RPMI7951 (cell line): ENCODE measurements around the gene BTBD19. TPM values are rescaled to one million over a fixed set of nuclear protein-coding genes. Genes with fewer than 3 reads are reported as not detected.
A peak's percentile ranks its signal among the peaks of the same experiment; 100 is the strongest.

Experiments used
- DNase-seq: peaks from one replicate; pipeline ENCODE4 v3.0.0-alpha.2; 2012; ENCODE audit warnings: low read depth
- total RNA-seq: library from RNA; depleted of rRNA; stranded (reverse); fragments of >200 nt; shearing (Covaris generic); gene quantifications from 2 replicates; pipeline ENCODE4 v1.2.3, GENCODE V29; 2014; rRNA removed

BTBD19 gene
- total RNA-seq, 1 experiment from 2014 or later: 5.0 TPM

DNA sequence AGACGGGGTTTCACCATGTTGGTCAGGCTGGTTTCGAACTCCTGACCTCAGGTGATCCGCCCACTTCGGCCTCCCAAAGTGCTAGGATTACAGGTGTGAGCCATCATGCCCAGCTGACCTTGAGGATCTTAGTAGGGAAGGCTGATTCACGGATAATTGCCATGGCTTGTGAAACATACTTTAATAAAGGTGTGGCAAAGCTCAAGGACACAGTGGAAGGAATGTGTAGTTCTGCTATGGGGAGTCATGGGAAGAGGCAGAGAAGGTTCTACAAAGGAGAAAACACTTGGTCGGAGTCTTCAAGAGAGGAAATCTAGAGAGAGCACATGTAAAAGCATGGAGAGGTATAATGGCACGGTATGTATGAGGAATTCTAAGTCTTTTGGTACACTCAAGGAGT lies 47.4 kb downstream of the BTBD19 start:
- DNase-seq: no peak

DNA sequence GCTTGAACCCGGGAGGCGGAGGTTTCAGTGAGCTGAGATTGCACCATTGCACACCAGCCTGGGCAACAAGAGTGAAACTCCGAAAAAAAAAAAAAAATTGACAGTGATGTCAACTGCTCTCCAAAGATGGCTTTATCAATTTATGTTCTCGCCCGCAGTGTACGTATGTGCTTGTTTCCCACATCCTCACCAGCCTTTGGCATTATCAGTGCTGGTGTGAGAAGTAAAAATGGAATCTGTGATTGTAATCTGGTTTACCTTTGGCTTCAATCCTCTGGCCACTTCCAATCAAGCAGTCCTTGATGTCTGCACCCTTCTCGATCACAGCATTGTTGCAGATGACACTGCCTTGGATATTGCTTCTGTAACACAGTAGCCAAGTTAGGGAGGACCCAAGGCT lies 49.1 kb downstream of the BTBD19 start:
- DNase-seq: no peak

DNA sequence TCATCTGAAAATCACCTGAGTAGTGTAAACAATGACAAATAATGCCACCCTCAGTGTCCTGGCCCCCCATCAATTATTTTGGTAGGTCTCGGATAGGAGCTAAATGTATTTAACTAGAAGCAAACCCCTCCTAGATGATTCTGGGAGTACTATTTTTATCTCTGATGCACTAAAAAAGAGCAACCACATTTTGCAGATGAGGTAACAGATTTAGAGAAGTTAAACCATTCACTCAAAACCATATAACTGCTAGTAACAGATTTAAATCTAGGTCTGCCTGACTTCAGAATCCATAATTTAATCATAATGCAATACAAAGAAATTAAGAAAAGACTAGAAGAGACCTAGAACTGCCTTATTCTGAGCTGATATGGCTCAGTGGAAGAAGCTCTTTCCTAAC lies 52.0 kb downstream of the BTBD19 start:
- DNase-seq: no peak

DNA sequence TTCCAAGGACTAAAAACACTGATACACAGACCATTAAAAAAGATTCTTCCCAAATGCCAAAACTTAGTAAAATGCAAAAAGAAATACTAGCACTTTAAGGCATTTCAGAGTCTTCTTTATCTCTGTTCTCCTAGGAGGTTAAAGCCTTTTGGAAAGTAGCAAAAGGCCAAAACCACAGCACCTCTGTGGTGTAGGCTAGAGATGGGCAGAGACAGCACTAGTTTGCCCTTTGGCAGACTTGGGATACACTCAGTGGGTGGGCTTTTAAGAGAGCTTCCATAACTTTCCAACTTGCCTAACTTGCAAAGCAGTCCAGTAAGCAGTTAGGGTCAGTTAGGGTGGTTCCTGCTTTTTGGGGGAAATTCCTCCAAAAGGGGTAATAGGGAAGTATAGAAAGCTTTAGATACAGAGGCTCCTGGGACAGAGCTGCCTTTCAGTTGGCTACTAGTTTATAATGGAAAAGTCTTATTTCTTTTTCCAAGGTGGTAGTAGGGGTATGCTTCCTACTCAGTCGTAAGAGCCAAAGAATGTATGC lies 52.6 kb downstream of the BTBD19 start:
- no peak for DNase-seq

DNA sequence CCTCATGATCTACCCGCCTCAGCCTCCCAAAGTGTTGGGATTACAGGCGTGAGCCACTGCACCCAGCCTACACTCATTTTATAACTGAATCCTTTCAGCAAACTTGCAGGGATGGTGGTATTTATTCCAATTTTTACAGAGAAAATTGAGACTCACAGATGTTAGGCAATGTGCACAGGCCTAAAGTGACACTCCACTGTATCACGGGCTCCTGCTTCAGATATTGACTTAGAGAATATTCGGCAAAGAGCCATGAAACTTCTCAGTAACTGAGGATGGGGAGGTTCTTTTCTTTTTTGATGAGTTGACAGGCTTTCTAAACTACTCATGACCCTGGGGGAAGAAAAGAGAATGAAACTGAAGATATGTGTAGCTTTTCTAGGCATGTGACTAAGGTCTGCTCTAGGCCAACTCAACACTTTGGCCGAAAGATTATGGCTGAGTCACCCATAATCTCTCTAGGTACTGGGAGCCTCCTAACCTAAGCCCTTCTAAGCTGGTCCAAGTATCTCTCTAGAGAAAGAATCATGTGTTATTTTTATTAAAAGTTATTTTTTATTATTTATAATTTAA lies 54.6 kb downstream of the BTBD19 start:
- DNase-seq: peak; percentile 79

Other genes with a start within 250 kb of the BTBD19 start
- gene TMEM53, start 134.0 kb upstream of the BTBD19 start, total RNA-seq: 13.1 and 14.9 TPM in 2 replicates
- 0.29 TPM in 1 of 2 replicates, not detected in the other for gene ARMH1, start 133.8 kb upstream of the BTBD19 start, total RNA-seq
- gene RNU5D-1, start 77.4 kb upstream of the BTBD19 start, total RNA-seq: not detected in 2 replicates
- 127 and 130 TPM in 2 replicates for gene KIF2C, start 68.7 kb upstream of the BTBD19 start, total RNA-seq
- 2,373 and 2,557 TPM in 2 replicates for gene RPS8, start 33.0 kb upstream of the BTBD19 start, total RNA-seq
- gene BEST4, start 20.4 kb upstream of the BTBD19 start, total RNA-seq: not detected in 2 replicates
- 8.8 and 10.7 TPM in 2 replicates for gene PLK3, start 8.1 kb upstream of the BTBD19 start, total RNA-seq
- 0.24 and 0.88 TPM in 2 replicates for gene DYNLT4, start 1.2 kb upstream of the BTBD19 start, total RNA-seq
- under 0.01 and 0.12 TPM in 2 replicates for gene PTCH2, start 34.7 kb downstream of the BTBD19 start, total RNA-seq
- gene EIF2B3, start 178.1 kb downstream of the BTBD19 start, total RNA-seq: 56.0 and 63.9 TPM in 2 replicates
- gene HECTD3, start 202.8 kb downstream of the BTBD19 start, total RNA-seq: 23.6 and 27.9 TPM in 2 replicates
- 103 and 119 TPM in 2 replicates for gene UROD, start 203.7 kb downstream of the BTBD19 start, total RNA-seq